Activated B cell treated with CpG ODN at 0.5 μM for 24 hours (primary cell): ENCODE results near the gene RCOR2. TPM values are rescaled to one million over a fixed set of nuclear protein-coding genes. Genes with fewer than 3 reads are reported as not detected.

Experiments
- ATAC-seq: fragments of 200-7000 bp; cut with Tn5 transposase; one replicate; pipeline ENCODE4 v1.10.0; 2021; ENCODE audit warnings: low read depth, mild to moderate bottlenecking, moderate library complexity
- CTCF ChIA-PET: fragments of 350-600 bp; sonication (Branson Sonifier 250); formaldehyde crosslinking; loops from one replicate; lab custom pipeline; 2021; ENCODE audit warnings: antibody characterized with exemption; lab: Charles Lee
- POLR2A ChIA-PET: fragments of 350-600 bp; sonication (Branson Sonifier 250); formaldehyde crosslinking; loops from one replicate; lab custom pipeline; 2021; ENCODE audit warnings: antibody characterized with exemption; lab: Charles Lee
- DNase-seq: peaks from one replicate; pipeline ENCODE4 v3.0.0; 2022
- H3K27ac Mint-ChIP-seq: one replicate; pipeline ENCODE4 v1.8.0; 2020; ENCODE audit warnings: mixed read lengths
- H3K27me3 Mint-ChIP-seq: one replicate; pipeline ENCODE4 v1.8.0; 2021; ENCODE audit warnings: mixed read lengths
- H3K36me3 Mint-ChIP-seq: one replicate; pipeline ENCODE4 v1.8.0; 2021; ENCODE audit warnings: low read depth, mixed read lengths
- H3K4me1 Mint-ChIP-seq: one replicate; pipeline ENCODE4 v1.8.0; 2021; ENCODE audit warnings: mixed read lengths
- H3K4me3 Mint-ChIP-seq: one replicate; pipeline ENCODE4 v1.8.0; 2020; ENCODE audit warnings: mild to moderate bottlenecking, mixed read lengths
- H3K9me3 Mint-ChIP-seq: one replicate; pipeline ENCODE4 v1.8.0; 2020; ENCODE audit warnings: mixed read lengths
- CTCF ChIP-seq: fragments of 200-600 bp; IDR thresholded peaks from one replicate; pipeline ENCODE4 v1.8.0; 2022; ENCODE audit warnings: antibody characterized with exemption, mild to moderate bottlenecking
- intact Hi-C: fragments of 100-400 bp; cut with micrococcal nuclease; formaldehyde crosslinking; loops from one replicate; pipeline ENCODE4 v1.15.1; 2024
- total RNA-seq: library from RNA; stranded (reverse); gene quantifications from 2 replicates; pipeline ENCODE4 v1.2.3, GENCODE V29; 2022

Gene RCOR2
- total RNA-seq, 1 donor from 2014 or later, result not detected

- Mint-ChIP-seq H3K27ac (no peak overlapping the region), H3K9me3 (no peaks in the 10 kb centered on the region), H3K27me3 (no peaks in the 10 kb centered on the region), H3K4me1 (peaks cover 2% of the 10 kb centered on the region), H3K36me3 (no peaks in the 10 kb centered on the region), H3K4me3 (no peak overlapping the region)
- DNase-seq, result no peak
- TF ChIP-seq CTCF, result no peak
- no peak for ATAC-seq
- ChIA-PET CTCF (interaction anchor here (0.8 to 1.0 kb wide), 2 partner anchors 10 to 94 kb away, joined by 3 to 4 read pairs; no protein-coding TSS in a partner anchor), POLR2A (no interaction called here)
- intact Hi-C loops, result no loop called here
These were observed 14.1 kb upstream of the RCOR2 start for GRCh38 chr11:63931045-63931444.

- Mint-ChIP-seq H3K36me3 (no peaks in the 10 kb centered on the region), H3K27me3 (no peaks in the 10 kb centered on the region), H3K4me3 (no peak overlapping the region), H3K9me3 (no peaks in the 10 kb centered on the region), H3K27ac (no peak overlapping the region), H3K4me1 (peaks cover 2% of the 10 kb centered on the region)
- TF ChIP-seq CTCF, result no peak
- no peak for DNase-seq
- POLR2A ChIA-PET, result no interaction called here
- ATAC-seq, result no peak
- CTCF ChIA-PET, result interaction anchor here (0.8 kb wide), 1 partner anchor 93 kb away, joined by 3 read pairs; no protein-coding TSS in a partner anchor
- intact Hi-C loops, result no loop called here
These were observed 12.7 kb upstream of the RCOR2 start for GRCh38 chr11:63929616-63930015.

GRCh38 chr11:63923319-63923718 lies 6.4 kb upstream of the RCOR2 start:
- no peak for TF ChIP-seq CTCF
- Mint-ChIP-seq H3K9me3 (no peaks in the 10 kb centered on the region), H3K36me3 (no peaks in the 10 kb centered on the region), H3K27me3 (peaks cover 8% of the 10 kb centered on the region), H3K4me3 (no peak overlapping the region), H3K4me1 (peaks cover 12% of the 10 kb centered on the region), H3K27ac (no peak overlapping the region)
- ChIA-PET POLR2A (no interaction called here), CTCF (no interaction called here)
- ATAC-seq (no peak), DNase-seq (no peak)
- intact Hi-C loops, result no loop called here

- ChIA-PET CTCF (interaction anchor here (1.0 to 3.9 kb wide), 2 partner anchors 16 to 86 kb away, joined by 3 to 32 read pairs; partner anchors contain the start of gene MARK2), POLR2A (no interaction called here)
- DNase-seq (no peak), ATAC-seq (no peak)
- Mint-ChIP-seq H3K4me1 (peaks cover 12% of the 10 kb centered on the region), H3K36me3 (no peaks in the 10 kb centered on the region), H3K4me3 (no peak overlapping the region), H3K27ac (no peak overlapping the region), H3K27me3 (peaks cover 8% of the 10 kb centered on the region), H3K9me3 (no peaks in the 10 kb centered on the region)
- intact Hi-C loops, result no loop called here
- no peak for TF ChIP-seq CTCF
These were observed 5.8 kb upstream of the RCOR2 start for GRCh38 chr11:63922673-63923192.

- ATAC-seq (no peak), DNase-seq (peak; percentile 49)
- Mint-ChIP-seq H3K9me3 (no peaks in the 10 kb centered on the region), H3K27ac (no peak overlapping the region), H3K4me1 (peaks cover 19% of the 10 kb centered on the region), H3K4me3 (no peak overlapping the region), H3K27me3 (peaks cover 8% of the 10 kb centered on the region), H3K36me3 (no peaks in the 10 kb centered on the region)
- intact Hi-C loops, result loop anchor here (1.0 kb wide), 1 partner anchor 84 kb away; no protein-coding TSS in a partner anchor
- no peak for TF ChIP-seq CTCF
- ChIA-PET POLR2A (interaction anchor here (0.6 to 0.7 kb wide), 3 partner anchors 13 to 38 kb away, joined by 3 to 5 read pairs (median 3); no protein-coding TSS in a partner anchor), CTCF (interaction anchor here (0.9 to 3.9 kb wide), 6 partner anchors 10 to 153 kb away, joined by 3 to 32 read pairs (median 3); partner anchors contain the start of genes MARK2 and ZFTA)
These were observed 4.0 kb upstream of the RCOR2 start for GRCh38 chr11:63920939-63921417.
